K562 (cell line): ENCODE measurements around the gene ZNF350.

Experiments used
- CTBP1 ChIP-seq: fragments of 450-650 bp; IDR thresholded peaks from 2 replicates; pipeline ENCODE4 v1.6.1; 2016; ENCODE audit warnings: borderline replicate concordance
- CTCF ChIP-seq, 3 experiments: IDR thresholded peaks in 2 of 3; conservative IDR thresholded peaks in 1 of 3; 2 replicates each; pipeline ENCODE4 v1.5.1; 2011 to 2012; ENCODE audit warnings: low read length in 3 of 3, mild to moderate bottlenecking in 3 of 3, control low read depth in 2 of 3, improper control_type of control experiment in 1 of 3, inconsistent platforms in 1 of 3, low read depth in 1 of 3, mixed read lengths in 1 of 3, moderate library complexity in 1 of 3; ENCODE audit not compliant: insufficient read depth in 2 of 3
- E2F4 ChIP-seq: sonication (generic); formaldehyde crosslinking; IDR thresholded peaks from 2 replicates; pipeline ENCODE4 v1.8.0; 2022; ENCODE audit warnings: mild to moderate bottlenecking, low read depth, missing genetic modification reagents
- EP300 ChIP-seq: IDR thresholded peaks from 2 replicates; pipeline ENCODE4 v1.6.1; 2012; ENCODE audit warnings: low read length, improper control_type of control experiment
- EZH2 ChIP-seq: IDR thresholded peaks from 2 replicates; pipeline ENCODE4 v1.6.1; 2012; ENCODE audit warnings: low read depth, mild to moderate bottlenecking, inconsistent platforms, low read length, borderline replicate concordance
- PHF21A ChIP-seq: fragments of 450-650 bp; IDR thresholded peaks from 2 replicates; pipeline ENCODE4 v1.6.1; 2017; ENCODE audit warnings: low read depth, borderline replicate concordance
- POLR2A ChIP-seq: fragments of 450-650 bp; conservative IDR thresholded peaks from 2 replicates; pipeline ENCODE4 v1.6.1; 2016
- RAD21 ChIP-seq, 2 experiments: fragments of 250-450 bp in 1 of 2; fragments of 450-650 bp in 1 of 2; sonication (Bioruptor Pico) in 1 of 2; formaldehyde crosslinking in 1 of 2; IDR thresholded peaks in 1 of 2; conservative IDR thresholded peaks in 1 of 2; 2 replicates each; pipeline versions ENCODE4 v1.4.0 to v1.8.0; 2020 to 2022; ENCODE audit warnings: mild to moderate bottlenecking in 2 of 2, moderate library complexity in 1 of 2
- SMARCB1 ChIP-seq: IDR thresholded peaks from 2 replicates; pipeline ENCODE4 v1.6.1; 2011; ENCODE audit warnings: improper control_type of control experiment, low read depth; ENCODE audit not compliant: insufficient read length
- SOX6 ChIP-seq: fragments of 450-650 bp; IDR thresholded peaks from 2 replicates; pipeline ENCODE4 v1.6.1; 2014; ENCODE audit warnings: mild to moderate bottlenecking
- TSHZ1 ChIP-seq: fragments of 250-450 bp; sonication (Bioruptor Pico); IDR thresholded peaks from 2 replicates; pipeline ENCODE4 v1.4.0; 2020; ENCODE audit warnings: mild to moderate bottlenecking, moderate library complexity
- ZFP36 ChIP-seq: fragments of 150-350 bp; IDR thresholded peaks from 2 replicates; pipeline ENCODE4 v1.6.1; 2018; ENCODE audit warnings: low read length, low read depth; ENCODE audit not compliant: partially characterized antibody
- ZNF407 ChIP-seq: fragments of 450-650 bp; IDR thresholded peaks from 2 replicates; pipeline ENCODE4 v1.6.1; 2016; ENCODE audit warnings: low read depth

- TF ChIP-seq POLR2A = no peak
- no peak for TF ChIP-seq CTCF (IDR thresholded peaks at IDR 0.05 in 2 of 3, conservative IDR thresholded peaks at IDR 0.05 in 1 of 3; ENCODE audit: insufficient read depth in 2 of 3, low read depth in 1 of 3, low read length in 3 of 3)
- TF ChIP-seq ZNF407 = no peak
- TF ChIP-seq PHF21A = no peak
- TF ChIP-seq TSHZ1 (CRISPR knock-in tag) = no peak
- TF ChIP-seq SMARCB1 = no peak
- TF ChIP-seq E2F4 = no peak
- TF ChIP-seq EP300 = no peak
- no peak for TF ChIP-seq EZH2
- no peak for TF ChIP-seq SOX6
- TF ChIP-seq ZFP36 = no peak
- no peak for TF ChIP-seq CTBP1
- TF ChIP-seq RAD21 (CRISPR knock-in tag; conservative IDR thresholded peaks at IDR 0.05 in 1 of 2, IDR thresholded peaks at IDR 0.05 in 1 of 2) = no peak
These were observed 6.8 kb upstream of the ZNF350 start for GRCh38 chr19:51993422-51993821.
